ENCODE results near the gene LY6G5C. TPM values are rescaled to one million over a fixed set of nuclear protein-coding genes. Genes with fewer than 3 reads are reported as not detected.

LY6G5C gene
- total and polyA plus RNA-seq, 2 of the 13 experiments (the other 11 are each of a cell fraction or from before 2014, with no cell fraction given): 0.33 to 0.55 TPM

DNA sequence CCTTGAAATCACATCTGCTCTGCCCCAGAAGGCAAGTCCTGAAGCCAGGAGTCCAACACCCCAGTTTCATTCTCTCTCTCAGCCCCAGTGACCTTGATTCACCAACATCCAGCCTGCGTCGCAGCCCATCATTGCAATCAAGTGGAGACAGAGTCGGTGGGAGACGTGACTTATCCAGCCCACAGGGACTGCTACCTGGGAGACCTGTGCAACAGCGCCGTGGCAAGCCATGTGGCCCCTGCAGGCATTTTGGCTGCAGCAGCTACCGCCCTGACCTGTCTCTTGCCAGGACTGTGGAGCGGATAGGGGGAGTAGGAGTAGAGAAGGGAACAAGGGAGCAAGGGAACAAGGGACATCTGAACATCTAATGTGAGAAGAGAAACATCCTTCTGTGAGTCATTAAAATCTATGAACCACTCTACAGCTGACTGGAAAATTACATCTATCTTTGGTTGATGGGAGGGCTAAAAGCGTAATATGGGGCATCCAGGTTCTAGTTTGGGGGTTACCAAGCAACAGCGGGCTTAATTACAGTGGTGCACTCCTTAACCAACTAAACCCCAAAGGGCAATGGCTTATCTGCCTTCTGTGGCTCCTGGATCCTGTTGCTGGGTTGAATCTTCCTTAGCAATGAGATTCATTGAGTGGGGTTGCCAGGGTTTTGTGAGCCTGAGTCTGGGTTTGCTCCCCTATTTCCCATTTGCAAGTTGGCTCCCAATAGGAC lies 36.8 kb upstream of the LY6G5C start (continued):
- TF ChIP-seq ONECUT2 (CRISPR knock-in tag; IDR thresholded peaks at IDR 0.05) (no peak), GATAD1 (CRISPR knock-in tag; IDR thresholded peaks at IDR 0.05) (peak; percentile 41; the same call in 1 of the 2 replicates), REL (CRISPR knock-in tag; conservative IDR thresholded peaks at IDR 0.05) (no peak), ZNF124 (CRISPR knock-in tag; IDR thresholded peaks at IDR 0.05) (no peak), CHD4 (IDR thresholded peaks at IDR 0.05; ENCODE audit: borderline replicate concordance, low read length) (no peak), FOXK2 (IDR thresholded peaks at IDR 0.05) (no peak), KAT2B (IDR thresholded peaks at IDR 0.05; ENCODE audit: borderline replicate concordance, low read depth, low read length) (no peak), SP1 (IDR thresholded peaks at IDR 0.05) (no peak), SP1 (CRISPR knock-in tag; IDR thresholded peaks at IDR 0.05) (no peak), ZFP82 (CRISPR knock-in tag; IDR thresholded peaks at IDR 0.05; ENCODE audit: borderline replicate concordance) (no peak), MIER3 (CRISPR knock-in tag; IDR thresholded peaks at IDR 0.05; ENCODE audit: borderline replicate concordance) (no peak; the same call in 1 of the 2 replicates), MYNN (CRISPR knock-in tag; IDR thresholded peaks at IDR 0.05; ENCODE audit: low read depth) (0 out of 2 replicates have a peak, but pooled peaks have one; percentile 85), ZNF674 (CRISPR knock-in tag; IDR thresholded peaks at IDR 0.05; ENCODE audit: low read depth) (no peak), ZNF556 (CRISPR knock-in tag; IDR thresholded peaks at IDR 0.05; ENCODE audit: borderline replicate concordance) (no peak; the same call in 1 of the 2 replicates), ZNF101 (CRISPR knock-in tag; IDR thresholded peaks at IDR 0.05; ENCODE audit: borderline replicate concordance, low read depth) (no peak)
- TF ChIP-seq, protein P1, sequence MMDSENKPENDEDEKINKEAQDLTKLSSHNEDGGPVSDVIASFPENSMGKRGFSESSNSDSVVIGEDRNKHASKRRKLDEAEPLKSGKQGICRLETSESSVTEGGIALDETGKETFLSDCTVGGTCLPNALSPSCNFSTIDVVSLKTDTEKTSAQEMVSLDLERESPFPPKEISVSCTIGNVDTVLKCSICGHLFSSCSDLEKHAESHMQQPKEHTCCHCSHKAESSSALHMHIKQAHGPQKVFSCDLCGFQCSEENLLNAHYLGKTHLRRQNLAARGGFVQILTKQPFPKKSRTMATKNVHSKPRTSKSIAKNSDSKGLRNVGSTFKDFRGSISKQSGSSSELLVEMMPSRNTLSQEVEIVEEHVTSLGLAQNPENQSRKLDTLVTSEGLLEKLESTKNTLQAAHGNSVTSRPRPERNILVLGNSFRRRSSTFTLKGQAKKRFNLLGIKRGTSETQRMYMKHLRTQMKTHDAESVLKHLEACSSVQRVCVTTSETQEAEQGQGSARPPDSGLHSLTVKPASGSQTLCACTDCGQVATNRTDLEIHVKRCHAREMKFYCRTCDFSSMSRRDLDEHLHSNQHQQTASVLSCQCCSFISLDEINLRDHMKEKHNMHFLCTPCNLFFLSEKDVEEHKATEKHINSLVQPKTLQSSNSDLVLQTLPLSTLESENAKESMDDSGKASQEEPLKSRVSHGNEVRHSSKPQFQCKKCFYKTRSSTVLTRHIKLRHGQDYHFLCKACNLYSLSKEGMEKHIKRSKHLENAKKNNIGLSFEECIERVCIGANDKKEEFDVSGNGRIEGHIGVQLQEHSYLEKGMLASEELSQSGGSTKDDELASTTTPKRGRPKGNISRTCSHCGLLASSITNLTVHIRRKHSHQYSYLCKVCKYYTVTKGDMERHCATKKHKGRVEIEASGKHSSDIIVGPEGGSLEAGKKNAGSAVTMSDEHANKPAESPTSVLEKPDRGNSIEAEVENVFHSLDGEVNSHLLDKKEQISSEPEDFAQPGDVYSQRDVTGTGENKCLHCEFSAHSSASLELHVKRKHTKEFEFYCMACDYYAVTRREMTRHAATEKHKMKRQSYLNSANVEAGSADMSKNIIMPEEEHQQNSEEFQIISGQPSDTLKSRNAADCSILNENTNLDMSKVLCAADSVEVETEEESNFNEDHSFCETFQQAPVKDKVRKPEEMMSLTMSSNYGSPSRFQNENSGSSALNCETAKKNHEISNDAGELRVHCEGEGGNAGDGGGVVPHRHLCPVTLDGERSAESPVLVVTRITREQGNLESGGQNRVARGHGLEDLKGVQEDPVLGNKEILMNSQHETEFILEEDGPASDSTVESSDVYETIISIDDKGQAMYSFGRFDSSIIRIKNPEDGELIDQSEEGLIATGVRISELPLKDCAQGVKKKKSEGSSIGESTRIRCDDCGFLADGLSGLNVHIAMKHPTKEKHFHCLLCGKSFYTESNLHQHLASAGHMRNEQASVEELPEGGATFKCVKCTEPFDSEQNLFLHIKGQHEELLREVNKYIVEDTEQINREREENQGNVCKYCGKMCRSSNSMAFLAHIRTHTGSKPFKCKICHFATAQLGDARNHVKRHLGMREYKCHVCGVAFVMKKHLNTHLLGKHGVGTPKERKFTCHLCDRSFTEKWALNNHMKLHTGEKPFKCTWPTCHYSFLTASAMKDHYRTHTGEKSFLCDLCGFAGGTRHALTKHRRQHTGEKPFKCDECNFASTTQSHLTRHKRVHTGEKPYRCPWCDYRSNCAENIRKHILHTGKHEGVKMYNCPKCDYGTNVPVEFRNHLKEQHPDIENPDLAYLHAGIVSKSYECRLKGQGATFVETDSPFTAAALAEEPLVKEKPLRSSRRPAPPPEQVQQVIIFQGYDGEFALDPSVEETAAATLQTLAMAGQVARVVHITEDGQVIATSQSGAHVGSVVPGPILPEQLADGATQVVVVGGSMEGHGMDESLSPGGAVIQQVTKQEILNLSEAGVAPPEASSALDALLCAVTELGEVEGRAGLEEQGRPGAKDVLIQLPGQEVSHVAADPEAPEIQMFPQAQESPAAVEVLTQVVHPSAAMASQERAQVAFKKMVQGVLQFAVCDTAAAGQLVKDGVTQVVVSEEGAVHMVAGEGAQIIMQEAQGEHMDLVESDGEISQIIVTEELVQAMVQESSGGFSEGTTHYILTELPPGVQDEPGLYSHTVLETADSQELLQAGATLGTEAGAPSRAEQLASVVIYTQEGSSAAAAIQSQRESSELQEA (CRISPR knock-in tag; IDR thresholded peaks at IDR 0.05; ENCODE audit: not compliant biosample characterization): no peak
- TF ChIP-seq, protein P2, sequence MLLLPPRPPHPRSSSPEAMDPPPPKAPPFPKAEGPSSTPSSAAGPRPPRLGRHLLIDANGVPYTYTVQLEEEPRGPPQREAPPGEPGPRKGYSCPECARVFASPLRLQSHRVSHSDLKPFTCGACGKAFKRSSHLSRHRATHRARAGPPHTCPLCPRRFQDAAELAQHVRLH (CRISPR knock-in tag; IDR thresholded peaks at IDR 0.05; ENCODE audit: borderline replicate concordance, low read depth): peak; percentile 56; the same call in 1 of the 2 replicates
- TF ChIP-seq, protein P3, sequence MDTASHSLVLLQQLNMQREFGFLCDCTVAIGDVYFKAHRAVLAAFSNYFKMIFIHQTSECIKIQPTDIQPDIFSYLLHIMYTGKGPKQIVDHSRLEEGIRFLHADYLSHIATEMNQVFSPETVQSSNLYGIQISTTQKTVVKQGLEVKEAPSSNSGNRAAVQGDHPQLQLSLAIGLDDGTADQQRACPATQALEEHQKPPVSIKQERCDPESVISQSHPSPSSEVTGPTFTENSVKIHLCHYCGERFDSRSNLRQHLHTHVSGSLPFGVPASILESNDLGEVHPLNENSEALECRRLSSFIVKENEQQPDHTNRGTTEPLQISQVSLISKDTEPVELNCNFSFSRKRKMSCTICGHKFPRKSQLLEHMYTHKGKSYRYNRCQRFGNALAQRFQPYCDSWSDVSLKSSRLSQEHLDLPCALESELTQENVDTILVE (CRISPR knock-in tag; IDR thresholded peaks at IDR 0.05): no peak
- TF ChIP-seq, protein P4, sequence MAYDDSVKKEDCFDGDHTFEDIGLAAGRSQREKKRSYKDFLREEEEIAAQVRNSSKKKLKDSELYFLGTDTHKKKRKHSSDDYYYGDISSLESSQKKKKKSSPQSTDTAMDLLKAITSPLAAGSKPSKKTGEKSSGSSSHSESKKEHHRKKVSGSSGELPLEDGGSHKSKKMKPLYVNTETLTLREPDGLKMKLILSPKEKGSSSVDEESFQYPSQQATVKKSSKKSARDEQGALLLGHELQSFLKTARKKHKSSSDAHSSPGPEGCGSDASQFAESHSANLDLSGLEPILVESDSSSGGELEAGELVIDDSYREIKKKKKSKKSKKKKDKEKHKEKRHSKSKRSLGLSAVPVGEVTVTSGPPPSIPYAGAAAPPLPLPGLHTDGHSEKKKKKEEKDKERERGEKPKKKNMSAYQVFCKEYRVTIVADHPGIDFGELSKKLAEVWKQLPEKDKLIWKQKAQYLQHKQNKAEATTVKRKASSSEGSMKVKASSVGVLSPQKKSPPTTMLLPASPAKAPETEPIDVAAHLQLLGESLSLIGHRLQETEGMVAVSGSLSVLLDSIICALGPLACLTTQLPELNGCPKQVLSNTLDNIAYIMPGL (CRISPR knock-in tag; IDR thresholded peaks at IDR 0.05; ENCODE audit: borderline replicate concordance in 1 of 2, low read depth in 1 of 2): peak in 1 of 2 experiments; percentile 91; a peak in 2 of 4 replicates
